HG03457 (cell line): ENCODE data around the gene RBCK1.
"Not testable (repeated sequence)": the region's sequence is repeated elsewhere in the genome, so short reads cannot be mapped to it uniquely, and the experiment has no call there.

Source experiments
- ATAC-seq: cut with Tn5 transposase; IDR thresholded peaks from one replicate; pipeline ENCODE4 v1.9.1; 2021; ENCODE audit warnings: moderate number of reproducible peaks; ENCODE audit not compliant: unreplicated experiment

The RBCK1 gene

DNA sequence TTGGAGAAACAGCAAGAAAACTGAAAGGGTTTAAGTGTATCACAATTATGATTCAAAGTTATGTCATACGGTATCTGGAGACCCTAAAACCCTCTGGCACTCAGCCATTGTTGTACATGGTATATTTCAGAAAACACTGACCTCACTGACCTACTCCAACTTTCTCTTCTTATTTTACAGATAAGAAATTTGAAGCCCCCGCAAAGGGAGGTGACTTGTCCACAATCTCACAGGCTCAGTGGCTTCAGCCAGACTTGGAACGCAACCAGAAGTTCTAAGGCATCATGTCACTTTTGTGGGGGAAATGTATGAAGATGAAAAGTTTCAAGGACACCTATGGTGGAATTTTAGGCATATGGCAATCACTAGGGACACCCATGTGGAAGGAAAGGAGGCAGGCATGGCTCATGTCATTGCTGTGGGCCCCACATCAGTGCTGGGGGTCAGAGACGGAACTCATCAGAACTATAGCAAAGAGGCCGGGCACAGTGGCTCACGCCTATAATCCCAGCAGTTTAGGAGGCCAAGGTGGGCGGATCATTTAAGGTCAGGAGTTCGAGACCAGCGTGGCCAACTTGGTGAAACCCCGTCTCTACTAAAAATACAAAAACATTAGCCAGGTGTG is 32.7 kb upstream of the RBCK1 start:
- no peak for ATAC-seq

- ATAC-seq, result no peak
Measured at GRCh38 chr20:376089-376488, 32.0 kb upstream of the RBCK1 start.

DNA sequence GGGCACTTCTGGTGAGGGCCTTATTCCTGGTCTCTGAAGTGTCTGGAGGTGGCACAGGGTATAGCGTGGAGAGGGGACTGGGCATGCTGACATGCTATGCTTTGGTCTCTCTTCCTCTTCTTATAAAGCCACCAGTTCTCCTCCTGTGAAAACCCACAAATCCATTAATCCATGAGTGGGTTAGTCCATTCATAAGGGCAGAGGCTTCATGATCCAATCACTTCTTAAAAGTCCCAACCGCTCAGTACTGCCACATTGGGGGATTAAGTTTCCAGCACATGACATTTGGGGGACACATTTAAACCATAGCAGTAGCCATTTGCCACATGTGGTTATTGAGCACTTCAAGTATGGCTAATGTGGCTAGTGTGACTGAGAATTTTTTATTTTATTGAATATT is 31.3 kb upstream of the RBCK1 start:
- ATAC-seq, result no peak

DNA sequence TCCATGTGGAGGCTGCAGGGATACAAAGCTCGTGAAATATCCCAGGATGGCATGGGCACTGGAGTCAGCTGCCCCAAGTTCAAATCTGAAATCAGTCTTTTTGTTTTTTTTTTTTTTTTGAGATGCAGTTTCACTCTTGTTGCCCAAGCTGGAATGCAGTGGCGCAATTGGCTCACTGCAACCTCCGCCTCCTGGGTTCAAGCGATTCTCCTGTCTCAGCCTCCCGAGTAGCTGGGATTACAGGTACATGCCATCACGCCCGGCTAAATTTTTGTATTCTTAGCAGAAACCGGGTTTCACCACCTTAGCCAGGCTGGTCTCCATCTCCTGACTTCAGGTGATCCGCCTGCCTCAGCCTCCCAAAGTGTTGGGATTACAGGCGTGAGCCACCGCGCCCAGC is 30.5 kb upstream of the RBCK1 start:
- not testable (repeated sequence) for ATAC-seq

DNA sequence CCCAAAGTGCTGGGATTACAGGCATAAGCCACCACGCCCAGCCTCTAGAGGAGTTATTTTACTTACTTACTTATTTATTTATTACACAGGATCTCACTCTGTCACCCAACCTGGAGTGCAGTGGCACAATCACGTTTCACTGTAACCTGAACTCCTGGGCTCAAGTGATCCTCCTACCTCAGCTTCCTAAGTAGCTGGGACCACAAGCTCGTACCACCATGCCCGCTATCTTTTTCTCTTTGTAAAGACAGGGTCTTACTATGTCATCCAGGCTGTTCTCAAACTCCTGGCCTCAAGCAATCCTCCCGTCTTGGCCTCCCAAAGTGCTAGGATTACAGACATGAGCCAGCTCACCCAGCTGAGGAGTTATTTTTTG is 29.1 kb upstream of the RBCK1 start:
- no peak for ATAC-seq

GRCh38 chr20:380763-381580 is 27.1 kb upstream of the RBCK1 start:
- ATAC-seq, result no peak

DNA sequence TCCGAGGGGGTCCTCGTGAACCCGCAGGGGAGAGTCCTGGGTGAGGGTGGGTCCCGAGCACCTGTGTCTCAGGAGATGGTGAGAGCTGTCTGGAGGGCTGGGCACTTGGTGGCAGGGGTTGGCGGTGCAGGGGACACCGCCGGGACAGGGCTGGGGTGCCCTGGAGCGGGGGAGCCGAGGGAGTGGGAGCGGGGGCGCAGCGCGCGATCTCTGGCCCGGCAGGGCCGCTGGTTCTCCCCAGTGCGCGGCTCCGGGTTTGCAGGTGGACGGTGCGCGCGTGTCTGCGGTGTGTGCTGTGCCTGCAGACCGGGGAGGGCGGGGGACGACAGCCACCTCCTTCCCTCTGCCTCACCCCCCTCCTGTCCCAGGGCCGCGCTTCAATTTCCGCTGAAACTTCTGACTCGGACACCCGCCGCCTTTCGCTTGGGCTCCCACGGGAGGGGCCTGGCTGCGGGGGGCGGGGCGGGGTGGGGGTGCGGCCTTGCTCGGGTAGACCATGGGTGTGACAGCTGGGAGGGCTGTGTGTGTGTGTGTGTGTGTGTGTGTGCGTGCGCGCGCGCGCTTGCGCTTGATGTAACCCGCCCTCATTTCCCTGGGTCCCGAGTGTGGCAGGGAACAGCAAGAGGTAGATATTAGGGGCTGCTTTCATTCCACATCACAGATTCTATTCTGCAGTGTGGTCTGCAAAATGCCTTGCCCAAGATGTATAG is 26.4 kb upstream of the RBCK1 start:
- ATAC-seq, result peak; percentile 45

DNA sequence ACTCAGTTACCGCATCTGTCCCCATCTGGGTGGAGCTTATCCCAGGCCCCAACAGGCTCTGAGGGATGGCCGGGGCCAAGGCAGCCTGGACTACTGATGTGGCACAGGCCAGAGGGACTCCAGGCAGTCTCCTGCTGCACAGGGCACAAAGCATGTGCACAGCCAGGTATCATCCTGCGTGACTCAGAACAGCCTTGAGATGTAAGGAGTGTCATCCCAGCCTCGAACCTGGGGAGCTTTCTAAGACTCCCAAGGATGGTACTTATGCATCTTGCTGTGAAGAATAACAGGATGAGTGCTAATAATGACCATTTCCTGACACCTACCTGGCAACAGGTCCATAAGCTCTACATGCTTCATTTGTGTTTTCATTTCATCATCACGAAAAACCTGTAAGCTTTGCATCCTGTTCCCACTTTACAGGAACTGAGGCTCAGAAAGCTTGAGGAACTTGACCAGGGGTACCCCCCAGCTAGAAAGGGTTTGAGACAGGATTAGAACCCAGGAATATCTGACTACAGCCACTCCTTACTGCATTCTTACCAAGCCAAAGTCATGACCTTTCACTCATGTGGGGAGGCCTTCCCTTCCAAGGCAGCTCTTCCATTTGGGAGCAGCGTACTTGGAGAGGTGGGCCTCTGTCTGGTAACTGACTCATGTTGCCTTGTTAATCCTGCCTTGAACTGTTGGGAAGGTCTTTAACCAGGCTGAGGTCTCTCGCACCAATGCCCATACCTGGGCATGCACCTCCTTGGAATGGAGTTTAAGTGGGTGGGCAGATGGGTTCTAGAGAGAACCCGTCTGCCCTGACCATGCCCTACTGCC is 25.6 kb upstream of the RBCK1 start:
- peak; percentile 2 for ATAC-seq

DNA sequence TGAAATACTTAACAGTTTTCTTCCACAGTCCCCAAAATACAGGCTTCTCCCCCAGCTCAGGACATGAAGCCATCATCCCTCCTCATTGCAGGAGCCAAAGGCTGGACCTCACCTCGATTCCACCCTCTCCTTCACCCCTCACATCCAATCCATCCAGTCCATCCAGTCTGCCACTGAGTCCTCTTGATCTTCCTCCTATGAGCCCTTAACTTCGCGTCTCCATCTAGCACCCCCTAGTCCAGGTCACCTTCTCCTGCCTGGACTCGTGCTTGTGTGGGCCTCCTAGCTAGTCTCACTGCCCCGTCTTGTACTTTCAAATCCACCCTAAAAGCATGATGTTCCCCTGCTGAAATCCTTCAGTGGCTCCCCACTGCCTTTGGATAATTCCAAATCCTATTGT is 24.2 kb upstream of the RBCK1 start:
- no peak for ATAC-seq

DNA sequence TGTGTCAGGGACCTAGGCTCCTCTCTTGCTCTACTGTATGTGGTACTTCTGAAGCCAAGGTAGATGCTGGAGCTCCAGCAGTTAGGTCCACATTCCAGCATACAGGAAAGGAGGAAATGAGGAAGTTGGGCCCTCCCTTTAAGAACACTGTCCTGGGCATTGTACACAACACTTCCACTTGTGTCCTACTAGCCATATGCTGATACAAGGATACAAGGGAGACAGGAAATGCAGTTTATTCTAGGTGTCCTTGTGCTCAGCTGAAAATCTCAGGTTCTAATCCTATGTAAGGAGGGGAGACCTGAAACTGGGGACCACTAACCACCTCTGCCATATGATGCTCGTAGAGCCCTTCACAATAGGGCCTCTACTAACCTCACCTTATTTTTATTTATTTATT is 23.4 kb upstream of the RBCK1 start:
- ATAC-seq, result no peak

DNA sequence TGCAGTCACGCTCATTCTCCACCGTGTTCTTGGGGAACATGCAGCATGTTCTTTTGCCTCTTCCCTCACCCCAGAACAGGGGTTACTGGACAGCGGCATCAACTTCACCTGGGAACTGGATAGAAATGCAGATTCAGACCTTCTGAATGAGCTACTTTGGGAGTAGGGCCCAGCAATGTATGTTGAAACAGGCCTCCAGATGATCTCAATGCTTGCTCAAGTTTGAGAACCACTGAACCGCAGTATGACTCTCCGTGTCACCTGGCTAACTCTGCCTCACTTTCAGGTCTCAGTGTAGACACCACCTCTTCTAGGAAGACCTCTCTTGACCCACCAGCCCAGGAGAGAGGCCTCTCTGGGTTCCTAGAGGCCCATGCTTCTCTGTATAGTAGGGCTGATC is 22.7 kb upstream of the RBCK1 start:
- no peak for ATAC-seq

GRCh38 chr20:386634-387033 is 21.5 kb upstream of the RBCK1 start:
- ATAC-seq, result not testable (repeated sequence)

DNA sequence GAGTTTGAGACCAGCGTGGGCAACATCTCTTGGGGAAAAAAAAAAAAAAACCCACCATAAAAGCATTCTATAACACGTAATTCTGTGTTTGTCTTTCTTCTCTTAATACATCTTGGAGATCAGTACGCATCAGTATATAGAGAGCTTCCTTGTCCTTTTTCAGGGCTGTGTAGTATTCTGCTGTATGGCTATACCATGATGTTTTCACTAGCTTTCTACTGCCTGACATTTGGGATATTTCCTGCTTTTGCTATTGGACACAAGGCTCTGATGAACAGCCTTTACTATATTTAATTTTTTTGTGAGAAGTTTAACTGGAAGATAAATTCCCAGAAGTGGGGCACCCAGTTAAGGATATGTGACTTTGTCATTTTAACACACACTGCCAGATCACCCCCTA is 20.6 kb upstream of the RBCK1 start:
- no peak for ATAC-seq

DNA sequence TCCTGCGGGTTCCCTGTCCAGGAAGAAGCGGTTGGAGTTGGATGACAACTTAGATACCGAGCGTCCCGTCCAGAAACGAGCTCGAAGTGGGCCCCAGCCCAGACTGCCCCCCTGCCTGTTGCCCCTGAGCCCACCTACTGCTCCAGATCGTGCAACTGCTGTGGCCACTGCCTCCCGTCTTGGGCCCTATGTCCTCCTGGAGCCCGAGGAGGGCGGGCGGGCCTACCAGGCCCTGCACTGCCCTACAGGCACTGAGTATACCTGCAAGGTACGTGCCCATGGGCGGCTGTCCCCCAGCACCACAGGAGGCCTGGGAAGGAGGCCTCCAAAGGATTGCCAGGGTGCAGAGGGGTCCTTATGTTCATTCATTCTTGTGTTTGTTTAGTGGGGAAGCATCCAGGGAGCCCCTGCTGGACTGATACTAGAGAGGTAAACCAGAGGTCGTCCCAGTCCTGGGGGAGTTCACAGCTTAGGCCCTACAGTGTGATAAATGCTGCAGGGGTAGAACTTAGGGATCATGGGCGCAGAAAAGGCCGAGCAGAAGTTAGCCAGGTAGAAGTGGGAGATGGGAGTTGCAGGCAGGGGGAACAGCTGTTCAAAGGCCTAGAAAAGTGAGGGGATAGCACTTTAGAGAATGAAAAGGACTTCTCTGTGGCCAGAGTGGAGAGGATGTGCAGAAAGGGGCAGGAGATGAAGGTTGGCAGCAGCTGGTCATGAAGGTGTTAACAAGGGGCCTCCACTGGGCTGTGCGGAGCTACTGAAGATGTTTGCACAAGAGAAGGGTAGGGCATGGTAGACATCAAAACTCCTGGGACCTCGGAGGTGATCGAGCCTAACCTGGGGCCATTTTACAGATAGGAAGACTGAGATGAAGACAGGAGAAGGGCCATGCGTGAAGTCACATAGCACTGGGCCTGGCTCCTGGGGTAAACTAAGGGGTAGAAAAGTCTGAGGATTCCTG is 19.8 kb upstream of the RBCK1 start:
- ATAC-seq, result no peak

DNA sequence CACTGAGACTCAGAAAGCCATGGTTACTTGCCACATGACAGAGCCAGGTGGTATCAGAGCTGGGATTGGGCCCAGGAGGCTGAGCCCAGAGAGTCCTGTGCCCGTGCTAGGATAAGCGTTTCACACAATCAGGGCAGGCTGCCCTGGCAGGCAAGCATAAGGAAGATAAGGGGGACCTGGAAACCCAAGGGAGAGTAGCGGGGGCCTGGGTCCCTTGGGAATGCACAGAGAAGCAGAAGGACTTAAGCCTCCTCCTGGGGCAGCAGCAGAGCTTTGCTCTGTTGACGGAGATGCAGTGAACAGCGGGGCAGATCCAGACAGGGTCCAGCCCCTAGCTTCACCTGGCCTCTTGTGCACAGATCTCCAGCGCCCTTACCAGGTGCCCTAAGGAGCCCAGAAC is 18.9 kb upstream of the RBCK1 start:
- ATAC-seq, result no peak

DNA sequence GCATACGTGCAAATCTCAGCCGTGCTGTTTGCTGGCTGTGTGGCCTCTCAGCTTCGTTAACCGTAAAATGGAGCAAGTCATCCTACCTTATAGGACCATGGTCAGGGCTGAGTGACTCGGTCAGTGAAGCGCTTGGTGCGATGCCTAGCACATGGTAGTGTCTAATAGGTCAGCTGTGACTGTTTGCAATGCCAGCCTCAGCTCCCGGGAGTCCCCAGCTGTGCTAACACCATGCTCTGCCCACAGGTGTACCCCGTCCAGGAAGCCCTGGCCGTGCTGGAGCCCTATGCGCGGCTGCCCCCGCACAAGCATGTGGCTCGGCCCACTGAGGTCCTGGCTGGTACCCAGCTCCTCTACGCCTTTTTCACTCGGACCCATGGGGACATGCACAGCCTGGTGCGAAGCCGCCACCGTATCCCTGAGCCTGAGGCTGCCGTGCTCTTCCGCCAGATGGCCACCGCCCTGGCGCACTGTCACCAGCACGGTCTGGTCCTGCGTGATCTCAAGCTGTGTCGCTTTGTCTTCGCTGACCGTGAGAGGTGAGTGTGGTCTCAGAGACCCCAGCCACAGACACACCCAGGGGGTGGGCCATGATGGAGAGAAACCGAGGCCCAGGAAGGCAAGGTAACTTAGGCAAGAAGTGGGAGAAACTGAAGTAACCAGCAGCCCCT is 16.9 kb upstream of the RBCK1 start:
- no peak for ATAC-seq

DNA sequence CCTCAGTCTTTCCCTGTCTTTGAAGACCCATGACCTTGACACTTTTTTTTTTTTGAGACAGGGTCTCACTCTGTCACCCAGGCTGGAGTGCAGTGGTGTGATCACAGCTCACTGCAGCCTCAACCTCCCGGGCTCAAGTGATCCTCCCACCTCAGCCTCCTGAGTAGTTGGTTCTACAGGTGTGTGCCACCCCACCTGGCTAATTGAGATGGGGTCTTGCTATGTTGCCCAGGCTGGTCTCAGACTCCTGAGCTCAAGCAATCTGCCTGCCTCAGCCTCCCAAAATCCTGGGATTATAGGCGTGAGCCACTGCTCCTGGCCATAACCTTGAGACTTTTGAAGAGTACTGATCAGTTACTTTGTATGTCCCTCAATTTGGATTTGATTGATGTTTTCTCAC is 14.8 kb upstream of the RBCK1 start:
- not testable (repeated sequence) for ATAC-seq

DNA sequence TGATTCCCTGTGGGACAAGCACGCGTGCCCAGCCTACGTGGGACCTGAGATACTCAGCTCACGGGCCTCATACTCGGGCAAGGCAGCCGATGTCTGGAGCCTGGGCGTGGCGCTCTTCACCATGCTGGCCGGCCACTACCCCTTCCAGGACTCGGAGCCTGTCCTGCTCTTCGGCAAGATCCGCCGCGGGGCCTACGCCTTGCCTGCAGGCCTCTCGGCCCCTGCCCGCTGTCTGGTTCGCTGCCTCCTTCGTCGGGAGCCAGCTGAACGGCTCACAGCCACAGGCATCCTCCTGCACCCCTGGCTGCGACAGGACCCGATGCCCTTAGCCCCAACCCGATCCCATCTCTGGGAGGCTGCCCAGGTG is 11.9 kb upstream of the RBCK1 start:
- no peak for ATAC-seq

GRCh38 chr20:396619-397431 is 11.3 kb upstream of the RBCK1 start:
- ATAC-seq, result no peak
